ENCODE measurements around the gene NFIA. TPM values are rescaled to one million over a fixed set of nuclear protein-coding genes. Genes with fewer than 3 reads are reported as not detected.

NFIA gene
- total and polyA plus RNA-seq, 9 of the 15 experiments (the other 6 are each of a cell fraction or from before 2014, with no cell fraction given) = 5.3 to 24.9 (median 9.8) TPM

DNA sequence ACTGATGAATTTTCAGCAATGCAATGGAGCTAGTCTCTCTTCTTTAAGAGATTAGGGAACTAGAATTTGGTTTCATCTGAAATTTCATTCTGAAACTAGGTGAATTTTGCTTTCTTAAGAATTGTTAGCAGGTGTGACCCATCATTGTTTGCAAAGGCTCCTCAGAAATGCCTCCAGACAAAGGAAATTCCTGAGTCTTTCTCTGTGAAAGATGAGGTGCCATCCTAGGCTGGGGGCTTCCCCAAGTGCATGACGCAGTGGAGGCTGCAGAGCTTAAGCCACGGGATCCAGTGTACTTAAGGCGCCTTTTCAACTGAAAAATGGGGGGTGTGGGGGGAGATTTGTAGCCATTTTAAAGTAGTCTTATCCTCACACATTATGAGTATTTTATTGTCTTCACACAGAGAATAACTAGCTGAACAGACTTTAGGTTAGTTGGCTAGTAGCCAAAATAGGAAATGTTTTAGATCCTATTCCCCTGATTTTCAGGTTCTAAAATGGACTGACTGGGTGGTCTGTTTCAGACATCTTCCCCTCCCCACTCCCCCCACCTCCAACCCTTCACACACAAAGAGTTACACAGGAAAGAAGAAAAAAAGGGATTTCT is 202.0 kb downstream of the NFIA start:
- in situ Hi-C loops (cut with MboI) (no loop called here), intact Hi-C loops (cut with micrococcal nuclease) (no loop called here)
- TF ChIP-seq BDP1 (IDR thresholded peaks at IDR 0.05; ENCODE audit: insufficient read depth, insufficient read length) (no peak), GABPA (tag; conservative IDR thresholded peaks at IDR 0.05; ENCODE audit: low read depth) (no peak), EHMT2 (IDR thresholded peaks at IDR 0.05) (no peak), MEIS2 (IDR thresholded peaks at IDR 0.05; ENCODE audit: partially characterized antibody) (no peak), ELF1 (tag; IDR thresholded peaks at IDR 0.05) (no peak), ZNF133 (CRISPR knock-in tag; IDR thresholded peaks at IDR 0.05) (no peak), STAT5B (CRISPR knock-in tag; IDR thresholded peaks at IDR 0.05) (no peak), NFIX (CRISPR knock-in tag; IDR thresholded peaks at IDR 0.05; ENCODE audit: low read depth) (peak; percentile 46; the same call in 1 of the 2 replicates), SRF (CRISPR knock-in tag; IDR thresholded peaks at IDR 0.05) (no peak), ERF (CRISPR knock-in tag; IDR thresholded peaks at IDR 0.05) (no peak), DNMT1 (IDR thresholded peaks at IDR 0.05) (no peak), U2AF2 (optimal IDR thresholded peaks at IDR 0.05; ENCODE audit: low read depth, low read length) (no peak), NFIC (IDR thresholded peaks at IDR 0.05) (peak; percentile 84)
- TF ChIP-seq, protein P1, sequence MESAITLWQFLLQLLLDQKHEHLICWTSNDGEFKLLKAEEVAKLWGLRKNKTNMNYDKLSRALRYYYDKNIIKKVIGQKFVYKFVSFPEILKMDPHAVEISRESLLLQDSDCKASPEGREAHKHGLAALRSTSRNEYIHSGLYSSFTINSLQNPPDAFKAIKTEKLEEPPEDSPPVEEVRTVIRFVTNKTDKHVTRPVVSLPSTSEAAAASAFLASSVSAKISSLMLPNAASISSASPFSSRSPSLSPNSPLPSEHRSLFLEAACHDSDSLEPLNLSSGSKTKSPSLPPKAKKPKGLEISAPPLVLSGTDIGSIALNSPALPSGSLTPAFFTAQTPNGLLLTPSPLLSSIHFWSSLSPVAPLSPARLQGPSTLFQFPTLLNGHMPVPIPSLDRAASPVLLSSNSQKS (CRISPR knock-in tag; IDR thresholded peaks at IDR 0.05) = no peak
- H3K27ac ChIP-seq (ENCODE audit: extremely low read depth, low read depth, low read length) = no peak overlapping the region
- H3K9me3 ChIP-seq (replicated peaks; ENCODE audit: control insufficient read depth, insufficient read depth, low read depth, low read length) = no peaks in the 10 kb centered on the region
- H3K9me1 ChIP-seq (ENCODE audit: control insufficient read depth, insufficient read depth, low read length) = no peaks in the 10 kb centered on the region
- H4K20me1 ChIP-seq (replicated peaks; ENCODE audit: control insufficient read depth, insufficient read depth, low read length) = no peaks in the 10 kb centered on the region
- BruUV-seq (replicated peaks) = no TSS peak
- H3K9ac ChIP-seq (ENCODE audit: insufficient read depth in 1 of 2, low read depth in 2 of 2, low read length in 2 of 2) = no peak overlapping the region
- H2AFZ ChIP-seq (ENCODE audit: low read depth, low read length) = no peak overlapping the region
- no peak for FAIRE-seq
- CTCF ChIA-PET (ENCODE audit: low intra/inter-chr PET ratio) = no interaction called here
- no peak for ATAC-seq
- no peak overlapping the region for H3K4me3 ChIP-seq
- H3K4me2 ChIP-seq (ENCODE audit: insufficient read depth, low read length) = no peak overlapping the region
- no peaks in the 10 kb centered on the region for H3K27me3 ChIP-seq (ENCODE audit: control insufficient read depth in 2 of 2, insufficient read depth in 2 of 2, low read length in 2 of 2)
- no peak for DNase-seq (ENCODE audit: extremely low read depth in 1 of 4, low spot score in 3 of 4)
- 94% methylated on average over 3 of the region's 3 CpGs for WGBS (ENCODE audit: insufficient coverage, low coverage, missing lambda C conversion rate)
- H3K4me1 ChIP-seq (replicated peaks in 1 of 2; ENCODE audit: control insufficient read depth in 2 of 2, insufficient read depth in 2 of 2, low read length in 2 of 2) = no peaks in the 10 kb centered on the region
- POLR2A ChIA-PET = interaction anchor here (1.0 kb wide), 1 partner anchor 15 kb away, joined by 3 read pairs; no protein-coding TSS in a partner anchor
- 0 out of 3 replicates have a peak, but pooled peaks cover 2% of the 10 kb centered on the region for H3K36me3 ChIP-seq (ENCODE audit: control insufficient read depth, insufficient read depth, low read length)
- H3K79me2 ChIP-seq (ENCODE audit: control insufficient read depth, insufficient read depth, low read length) = no peaks in the 10 kb centered on the region
